IMR-90 (cell line): ENCODE measurements around the gene C1QTNF5. TPM values are rescaled to one million over a fixed set of nuclear protein-coding genes. Genes with fewer than 3 reads are reported as not detected.

Experiments
- ATAC-seq: fragments of 200-7000 bp; cut with Tn5 transposase; 2 replicates; pipeline ENCODE4 v1.9.1; 2020; ENCODE audit warnings: low read depth, mild to moderate bottlenecking, moderate library complexity
- BruUV-seq: library from RNA; stranded (reverse); fragments of 400-500 nt; replicated peaks from 2 replicates; lab custom pipeline; 2021; lab: Mats Ljungman, UMichigan
- CTCF ChIA-PET: fragments of 300-600 bp; formaldehyde crosslinking; extraction: SDS; loops from one replicate; lab custom pipeline; 2021; ENCODE audit warnings: antibody characterized with exemption; lab: Yijun Ruan, JAX
- POLR2A ChIA-PET: fragments of 300-600 bp; sonication (Branson Sonifier 250); formaldehyde crosslinking; loops from one replicate; lab custom pipeline; 2022; ENCODE audit warnings: antibody characterized with exemption; ENCODE audit not compliant: unreplicated experiment; lab: Charles Lee
- DNase-seq: peaks from one replicate; pipeline ENCODE4 v3.0.0; 2013
- H2AFZ ChIP-seq: replicated peaks from 2 replicates; pipeline ENCODE3; 2013; ENCODE audit warnings: low read length, mild to moderate bottlenecking; ENCODE audit not compliant: poor library complexity
- H2AK5ac ChIP-seq: 2 replicates; pipeline ENCODE4 v1.6.1; 2013; ENCODE audit warnings: low read depth, low read length, inconsistent platforms
- H2AK9ac ChIP-seq: replicated peaks from 2 replicates; pipeline ENCODE3; 2013; ENCODE audit warnings: mild to moderate bottlenecking, low read depth, low read length, moderate library complexity; ENCODE audit not compliant: poor library complexity
- H2BK120ac ChIP-seq: 2 replicates; pipeline ENCODE4 v1.6.1; 2013; ENCODE audit warnings: low read depth, low read length, inconsistent platforms
- H2BK15ac ChIP-seq: 3 replicates; pipeline ENCODE4 v1.6.1; 2013; ENCODE audit warnings: low read depth, low read length, inconsistent platforms
- H2BK20ac ChIP-seq: 2 replicates; pipeline ENCODE4 v1.6.1; 2013; ENCODE audit warnings: low read depth, mild to moderate bottlenecking, inconsistent platforms, low read length, moderate library complexity
- H2BK5ac ChIP-seq: 2 replicates; pipeline ENCODE4 v1.6.1; 2013; ENCODE audit warnings: mild to moderate bottlenecking, low read depth, low read length, inconsistent platforms; ENCODE audit not compliant: poor library complexity, severe bottlenecking
- H3K14ac ChIP-seq: replicated peaks from 2 replicates; pipeline ENCODE4 v1.6.1; 2013; ENCODE audit warnings: low read depth, low read length, inconsistent platforms
- H3K18ac ChIP-seq: 2 replicates; pipeline ENCODE4 v1.6.1; 2013; ENCODE audit warnings: low read depth, low read length, control low read depth
- H3K23ac ChIP-seq: 2 replicates; pipeline ENCODE4 v1.6.1; 2013; ENCODE audit warnings: low read depth, low read length, inconsistent platforms
- H3K27ac ChIP-seq: 2 replicates; pipeline ENCODE4 v1.5.1; 2013; ENCODE audit warnings: mild to moderate bottlenecking, control low read depth, low read length; ENCODE audit not compliant: insufficient read depth
- H3K27me3 ChIP-seq: 2 replicates; pipeline ENCODE4 v1.6.1; 2013; ENCODE audit warnings: low read length; ENCODE audit not compliant: control insufficient read depth, insufficient read depth
- H3K36me3 ChIP-seq: 2 replicates; pipeline ENCODE4 v1.6.1; 2013; ENCODE audit warnings: low read length, mixed read lengths; ENCODE audit not compliant: control insufficient read depth, insufficient read depth
- H3K4ac ChIP-seq: 2 replicates; pipeline ENCODE4 v1.6.1; 2013; ENCODE audit warnings: low read depth, low read length, inconsistent platforms
- H3K4me1 ChIP-seq: 2 replicates; pipeline ENCODE4 v1.6.1; 2013; ENCODE audit warnings: low read length, mixed read lengths; ENCODE audit not compliant: control insufficient read depth, insufficient read depth
- H3K4me2 ChIP-seq: 2 replicates; pipeline ENCODE4 v1.6.1; 2013; ENCODE audit warnings: low read depth, mild to moderate bottlenecking, control low read depth, low read length, moderate library complexity
- H3K4me3 ChIP-seq: 2 replicates; pipeline ENCODE4 v1.5.1; 2013; ENCODE audit warnings: low read depth, mild to moderate bottlenecking, control low read depth, low read length, moderate library complexity; ENCODE audit not compliant: insufficient read depth
- H3K56ac ChIP-seq: 2 replicates; pipeline ENCODE4 v1.6.1; 2013; ENCODE audit warnings: low read length, inconsistent platforms; ENCODE audit not compliant: insufficient read depth; ENCODE audit errors: extremely low read depth
- H3K79me1 ChIP-seq, 2 experiments: 2 replicates each; pipeline ENCODE4 v1.6.1; 2013; ENCODE audit warnings: low read length in 2 of 2, inconsistent platforms in 1 of 2, low read depth in 1 of 2
- H3K9ac ChIP-seq: 2 replicates; pipeline ENCODE4 v1.6.1; 2013; ENCODE audit warnings: low read depth, low read length, control low read depth
- H3K9me1 ChIP-seq: 2 replicates; pipeline ENCODE4 v1.6.1; 2013; ENCODE audit warnings: low read length, inconsistent platforms; ENCODE audit not compliant: insufficient read depth
- H3K9me3 ChIP-seq: 2 replicates; pipeline ENCODE4 v1.6.1; 2013; ENCODE audit warnings: low read length; ENCODE audit not compliant: control insufficient read depth, insufficient read depth
- H4K20me1 ChIP-seq: 2 replicates; pipeline ENCODE4 v1.6.1; 2013; ENCODE audit warnings: low read length, inconsistent platforms; ENCODE audit not compliant: insufficient read depth
- H4K5ac ChIP-seq: 2 replicates; pipeline ENCODE4 v1.6.1; 2013; ENCODE audit warnings: mild to moderate bottlenecking, low read depth, low read length, control low read depth
- H4K8ac ChIP-seq, 2 experiments: 2 replicates each; pipeline ENCODE4 v1.6.1; 2013; ENCODE audit warnings: low read depth in 2 of 2, low read length in 2 of 2, control low read depth in 1 of 2, inconsistent platforms in 1 of 2
- H4K91ac ChIP-seq: 2 replicates; pipeline ENCODE4 v1.6.1; 2013; ENCODE audit warnings: low read depth, low read length, inconsistent platforms; ENCODE audit not compliant: insufficient read depth
- CEBPB ChIP-seq: IDR thresholded peaks from 2 replicates; pipeline ENCODE4 v1.6.1; 2012; ENCODE audit warnings: low read depth, low read length, improper control_type of control experiment
- NFE2L2 ChIP-seq: fragments of 150-350 bp; IDR thresholded peaks from 2 replicates; pipeline ENCODE4 v1.6.1; 2016; ENCODE audit warnings: low read depth, mild to moderate bottlenecking, low read length
- WGBS, 2 experiments: methylation state at CpG; one replicate each; pipeline versions ENCODE4 v1.1.5 to v1.1.7; 2013; ENCODE audit warnings: missing lambda C conversion rate in 2 of 2; ENCODE audit not compliant: insufficient read length in 1 of 2; ENCODE audit errors: extremely low coverage in 2 of 2; 5-methylcytosine and 5-hydroxymethylcytosine counted together
- dilution Hi-C: fragments of 300-500 bp; cut with HindIII; formaldehyde crosslinking; loops from one replicate; pipeline ENCODE4 v1.14.3; 2018; ENCODE audit warnings: low sequenced_read_pairs; ENCODE audit not compliant: unreplicated experiment
- in situ Hi-C: fragments of 300-500 bp; cut with MboI; formaldehyde crosslinking; loops from 3 replicates; pipeline ENCODE4 v1.14.3; 2019; ENCODE audit warnings: low sequenced_read_pairs, inconsistent platforms, mixed read lengths
- intact Hi-C: fragments of 100-400 bp; cut with micrococcal nuclease; formaldehyde crosslinking; loops from 2 replicates; pipeline ENCODE4 v1.10.0; 2022
- polyA plus RNA-seq, 3 experiments: library from polyadenylated mRNA; depleted of rRNA; stranded (reverse); fragments of >200 nt; gene quantifications; 2 replicates each; pipeline ENCODE4 v1.2.3, GENCODE V29; 2012; ENCODE audit warnings: low replicate concordance in 1 of 3
- total RNA-seq: library from RNA; depleted of rRNA; stranded (reverse); fragments of >200 nt; gene quantifications from 2 replicates; pipeline ENCODE4 v1.2.3, GENCODE V29; 2012

C1QTNF5 gene
- total and polyA plus RNA-seq, 2 of the 4 experiments (the other 2 are of a cell fraction): 2.0 to 5.4 TPM

GRCh38 chr11:119322360-119322739 is 18.3 kb downstream of the C1QTNF5 start:
- peak overlapping the region; percentile 57; the same call in 1 of the 3 replicates for H2BK15ac ChIP-seq

More at GRCh38 chr11:119322360-119322739, 18.3 kb downstream of the C1QTNF5 start:
- peaks cover 0 to 28% of the 10 kb centered on the region in 2 experiments; a peak in 3 of 4 replicates for H3K79me1 ChIP-seq
- no peak overlapping the region for H3K27ac ChIP-seq
- no peaks in the 10 kb centered on the region for H4K20me1 ChIP-seq
- TF ChIP-seq NFE2L2: no peak
- peak; percentile 53; the same call in 1 of the 2 replicates for TF ChIP-seq CEBPB
- peak overlapping the region; percentile 4; the same call in 1 of the 2 replicates for H2BK20ac ChIP-seq
- no peak overlapping the region for H2AFZ ChIP-seq
- H3K27me3 ChIP-seq: no peaks in the 10 kb centered on the region
- H2BK120ac ChIP-seq: peak overlapping the region; percentile 59
- no peaks in the 10 kb centered on the region for H3K9me3 ChIP-seq
- H3K56ac ChIP-seq: 0 out of 2 replicates have a peak overlapping the region, but pooled peaks have one; percentile 4
- H3K18ac ChIP-seq: no peak overlapping the region
- 0 out of 2 replicates have a peak overlapping the region, but pooled peaks have one; percentile 1 for H2AK5ac ChIP-seq
- POLR2A ChIA-PET: no interaction called here
- peak overlapping the region; percentile 31; the same call in 1 of the 2 replicates for H3K9ac ChIP-seq
- in situ Hi-C loops (no loop called here), intact Hi-C loops (loop anchor here (2.0 to 5.0 kb wide), 3 partner anchors 118 to 230 kb away; partner anchors contain the start of gene ABCG4), dilution Hi-C loops (no loop called here)
- 0 out of 2 replicates have a peak overlapping the region, but pooled peaks have one; percentile 48 for H4K91ac ChIP-seq
- DNase-seq: no peak
- peak overlapping the region; percentile 37; the same call in 1 of the 2 replicates for H3K4ac ChIP-seq
- H3K36me3 ChIP-seq: no peaks in the 10 kb centered on the region
- 64% methylated on average over 6 of the region's 6 CpGs; no CpG with 5 or more reads in 1 of the 2 experiments for WGBS, 2 experiments
- no peak for ATAC-seq
- no TSS peak for BruUV-seq
- peak overlapping the region; percentile 3 to 54; a peak in 3 of 4 replicates for H4K8ac ChIP-seq
- H2BK5ac ChIP-seq: no peak overlapping the region
- peak overlapping the region; percentile 19; the same call in 1 of the 2 replicates for H4K5ac ChIP-seq
- H2AK9ac ChIP-seq: no peak overlapping the region
- H3K14ac ChIP-seq: no peak overlapping the region
- H3K9me1 ChIP-seq: peaks cover 17% of the 10 kb centered on the region
- H3K4me3 ChIP-seq: no peak overlapping the region
- no peak overlapping the region for H3K23ac ChIP-seq
- H3K4me1 ChIP-seq: peaks cover 34% of the 10 kb centered on the region
- H3K4me2 ChIP-seq: no peak overlapping the region
- CTCF ChIA-PET: interaction anchor here (0.8 to 1.5 kb wide), 3 partner anchors 34 to 175 kb away, joined by 3 read pairs; partner anchors contain the start of gene CBL
